Brain microvascular endothelial cell (primary cell): ENCODE measurements around the gene SESN3.

Source experiments
- DNase-seq: peaks from one replicate; pipeline ENCODE4 v3.0.0-alpha.2; 2020
- H3K27ac ChIP-seq: fragments of 250-450 bp; sonication (Bioruptor Pico); 2 replicates; pipeline ENCODE4 v1.5.1; 2020; ENCODE audit warnings: mild to moderate bottlenecking, moderate library complexity
- H3K27me3 ChIP-seq: fragments of 250-450 bp; sonication (Bioruptor Pico); replicated peaks from 2 replicates; pipeline ENCODE4 v1.5.1; 2020; ENCODE audit warnings: mild to moderate bottlenecking
- H3K36me3 ChIP-seq: fragments of 250-450 bp; sonication (Bioruptor Pico); replicated peaks from 2 replicates; pipeline ENCODE4 v1.5.1; 2020; ENCODE audit warnings: mild to moderate bottlenecking
- H3K4me3 ChIP-seq: 2 replicates; pipeline ENCODE4 v1.5.1; 2011; ENCODE audit warnings: low read depth, mild to moderate bottlenecking, control low read depth, low read length, moderate library complexity
- in situ Hi-C: cut with HindIII; loops from 2 replicates; pipeline ENCODE4 v1.10.0; 2017; ENCODE audit warnings: low sequenced_read_pairs, low pct_ligation_motif_present
- TF ChIP-seq, protein P1 (sequence below): IDR thresholded peaks from 2 replicates; pipeline ENCODE4 v1.5.1; 2011; ENCODE audit warnings: low read depth, mild to moderate bottlenecking, moderate library complexity, low read length, control low read depth, inconsistent platforms; ENCODE audit errors: missing control alignments

Gene SESN3

DNA sequence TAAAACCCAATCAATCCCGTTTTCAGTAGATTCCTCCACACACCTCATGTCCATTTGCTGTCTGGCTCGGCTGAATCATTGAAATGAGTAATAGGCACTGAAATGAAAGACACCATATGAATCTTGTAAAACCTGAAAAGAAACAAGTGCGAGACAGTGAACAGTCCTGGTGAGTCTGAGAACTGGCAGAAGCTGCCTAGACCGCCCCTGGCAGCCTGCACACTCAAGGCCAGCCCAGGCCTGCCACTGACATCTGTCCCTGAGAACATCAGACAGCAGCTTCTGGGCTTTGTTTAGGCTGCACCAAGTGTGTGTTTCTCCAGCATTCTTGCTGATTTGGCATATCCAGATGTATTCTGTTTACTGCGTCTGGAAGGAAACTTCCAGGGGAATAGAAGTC is 96.5 kb downstream of the SESN3 start:
- DNase-seq, result peak; percentile 63
- Histone ChIP-seq H3K4me3 (no peak overlapping the region), H3K27ac (peak overlapping the region; percentile 33), H3K27me3 (no peaks in the 10 kb centered on the region), H3K36me3 (peaks cover 16% of the 10 kb centered on the region)
- in situ Hi-C loops, result no loop called here
- TF ChIP-seq, protein P1, sequence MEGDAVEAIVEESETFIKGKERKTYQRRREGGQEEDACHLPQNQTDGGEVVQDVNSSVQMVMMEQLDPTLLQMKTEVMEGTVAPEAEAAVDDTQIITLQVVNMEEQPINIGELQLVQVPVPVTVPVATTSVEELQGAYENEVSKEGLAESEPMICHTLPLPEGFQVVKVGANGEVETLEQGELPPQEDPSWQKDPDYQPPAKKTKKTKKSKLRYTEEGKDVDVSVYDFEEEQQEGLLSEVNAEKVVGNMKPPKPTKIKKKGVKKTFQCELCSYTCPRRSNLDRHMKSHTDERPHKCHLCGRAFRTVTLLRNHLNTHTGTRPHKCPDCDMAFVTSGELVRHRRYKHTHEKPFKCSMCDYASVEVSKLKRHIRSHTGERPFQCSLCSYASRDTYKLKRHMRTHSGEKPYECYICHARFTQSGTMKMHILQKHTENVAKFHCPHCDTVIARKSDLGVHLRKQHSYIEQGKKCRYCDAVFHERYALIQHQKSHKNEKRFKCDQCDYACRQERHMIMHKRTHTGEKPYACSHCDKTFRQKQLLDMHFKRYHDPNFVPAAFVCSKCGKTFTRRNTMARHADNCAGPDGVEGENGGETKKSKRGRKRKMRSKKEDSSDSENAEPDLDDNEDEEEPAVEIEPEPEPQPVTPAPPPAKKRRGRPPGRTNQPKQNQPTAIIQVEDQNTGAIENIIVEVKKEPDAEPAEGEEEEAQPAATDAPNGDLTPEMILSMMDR, result no peak

DNA sequence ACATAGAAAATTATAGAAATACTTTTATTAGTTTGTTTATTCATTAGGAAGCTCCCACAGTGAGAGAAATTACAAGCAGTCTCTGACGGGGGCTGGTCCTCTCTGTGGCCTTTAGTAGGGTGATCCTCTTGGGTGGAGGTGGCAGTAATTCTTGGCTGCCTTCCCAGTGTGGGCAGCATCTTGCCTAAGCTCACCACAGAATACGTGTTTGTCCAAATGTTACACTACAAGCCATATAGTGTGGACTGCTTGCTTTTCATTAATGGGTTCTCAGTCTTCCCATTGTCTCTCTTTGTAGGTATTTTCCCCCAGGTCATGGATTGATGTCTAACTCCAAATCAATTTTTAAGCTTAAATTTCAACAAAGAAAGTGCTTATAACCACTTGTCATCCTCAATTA is 98.0 kb downstream of the SESN3 start:
- in situ Hi-C loops, result no loop called here
- H3K4me3 ChIP-seq, result no peak overlapping the region
- TF ChIP-seq, protein P1, result no peak
- no peaks in the 10 kb centered on the region for H3K27me3 ChIP-seq
- peaks cover 31% of the 10 kb centered on the region for H3K36me3 ChIP-seq
- DNase-seq, result no peak
- H3K27ac ChIP-seq, result no peak overlapping the region

DNA sequence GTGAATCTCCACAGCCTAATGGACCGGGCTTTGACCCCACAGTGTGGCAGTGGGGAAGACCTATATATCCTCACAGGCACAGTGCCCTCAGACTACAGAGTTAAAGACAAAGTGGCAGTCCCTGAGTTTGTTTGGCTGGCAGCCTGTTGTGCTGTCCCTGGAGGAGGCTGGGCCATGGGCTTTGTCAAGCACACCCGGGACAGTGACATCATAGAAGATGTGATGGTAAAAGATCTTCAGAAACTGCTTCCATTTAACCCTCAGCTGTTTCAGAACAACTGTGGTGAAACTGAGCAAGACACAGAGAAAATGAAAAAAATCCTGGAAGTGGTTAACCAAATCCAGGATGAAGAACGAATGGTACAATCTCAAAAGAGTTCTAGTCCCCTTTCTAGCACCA is 102.4 kb downstream of the SESN3 start:
- Histone ChIP-seq H3K27ac (no peak overlapping the region), H3K36me3 (peaks cover 28% of the 10 kb centered on the region), H3K4me3 (no peak overlapping the region), H3K27me3 (no peaks in the 10 kb centered on the region)
- no peak for DNase-seq
- in situ Hi-C loops, result no loop called here
- TF ChIP-seq, protein P1, result no peak

DNA sequence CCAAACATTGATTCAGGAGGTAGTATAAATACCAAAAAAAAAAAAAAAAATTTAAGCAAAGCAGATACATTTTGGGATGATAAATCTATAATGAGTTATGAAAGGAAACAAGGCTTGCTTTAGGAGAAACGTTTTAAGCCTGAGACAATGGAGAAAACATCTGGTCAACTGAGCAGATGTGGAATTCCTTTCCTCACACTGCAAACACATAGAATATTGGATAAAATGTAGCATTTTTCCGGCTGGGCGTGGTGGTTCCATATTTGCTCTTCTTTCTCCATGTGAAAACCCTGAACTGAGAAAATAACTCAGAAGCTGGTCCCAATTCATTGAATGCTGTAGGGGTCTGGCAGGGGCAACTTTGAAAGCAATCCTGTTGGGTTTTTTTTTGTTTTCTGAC is 107.4 kb downstream of the SESN3 start:
- Histone ChIP-seq H3K4me3 (no peak overlapping the region), H3K27ac (no peak overlapping the region), H3K27me3 (no peaks in the 10 kb centered on the region), H3K36me3 (peaks cover 6% of the 10 kb centered on the region)
- TF ChIP-seq, protein P1, result no peak
- no peak for DNase-seq
- in situ Hi-C loops, result no loop called here

DNA sequence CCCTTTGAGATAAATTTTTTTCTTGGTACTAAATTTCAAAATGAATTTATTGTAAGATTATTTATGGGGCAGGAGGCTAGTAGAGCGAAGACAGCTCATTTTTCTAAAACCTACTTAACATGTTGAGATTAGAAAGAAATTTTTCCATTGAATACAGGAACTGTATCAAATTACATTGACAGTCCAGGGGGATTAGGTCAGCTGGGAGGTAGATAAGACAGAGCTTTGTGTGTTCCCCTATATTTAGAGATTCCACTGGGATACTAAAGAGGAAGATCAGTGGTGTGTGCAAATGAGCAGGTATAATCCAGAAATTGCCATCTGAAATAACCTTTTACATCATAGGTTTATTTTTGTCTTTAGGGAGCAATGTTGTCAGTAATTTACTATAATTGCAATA is 109.3 kb downstream of the SESN3 start:
- no peak for DNase-seq
- no peak overlapping the region for H3K27ac ChIP-seq
- H3K36me3 ChIP-seq, result no peaks in the 10 kb centered on the region
- TF ChIP-seq, protein P1, result no peak
- H3K27me3 ChIP-seq, result no peaks in the 10 kb centered on the region
- in situ Hi-C loops, result no loop called here
- no peak overlapping the region for H3K4me3 ChIP-seq

DNA sequence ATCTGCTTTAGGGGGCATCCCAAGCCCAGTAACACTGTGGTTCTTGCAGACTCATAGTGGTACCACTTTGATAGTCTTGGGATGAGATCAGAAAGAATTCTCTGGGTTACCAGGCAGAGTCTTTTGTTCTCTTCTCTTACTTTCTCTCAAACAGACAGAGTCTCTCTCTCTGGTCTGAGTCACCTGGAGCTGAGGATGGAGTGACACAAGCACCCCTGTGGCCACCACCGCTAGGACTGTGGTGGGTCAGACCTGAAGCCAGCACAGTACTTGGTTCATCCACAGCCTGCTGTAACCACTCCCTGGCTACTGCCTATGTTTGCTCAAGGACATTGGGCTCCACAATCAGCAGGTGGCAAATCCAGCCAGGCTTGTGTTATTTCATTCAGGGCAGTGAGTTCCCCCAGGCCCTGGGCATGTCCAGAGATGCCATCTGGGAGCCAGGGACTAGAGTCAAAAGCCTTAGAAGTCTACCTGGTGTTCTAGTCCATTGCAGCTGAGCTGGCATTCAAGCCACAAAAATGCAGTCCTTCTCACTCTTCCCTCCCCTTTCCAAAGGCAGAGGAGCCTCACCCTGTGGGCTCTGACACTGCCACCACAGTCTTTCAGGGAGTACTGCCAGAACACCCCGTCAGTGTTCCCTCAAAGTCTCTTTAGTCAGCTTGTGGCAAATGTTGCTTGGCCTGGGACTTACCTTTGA is 111.5 kb downstream of the SESN3 start:
- peak; percentile 12 for DNase-seq
- in situ Hi-C loops, result no loop called here
- no peaks in the 10 kb centered on the region for H3K27me3 ChIP-seq

More for the DNA sequence above, 111.5 kb downstream of the SESN3 start:
- H3K4me3 ChIP-seq, result no peak overlapping the region
- TF ChIP-seq, protein P1, result no peak
- no peak overlapping the region for H3K27ac ChIP-seq
- H3K36me3 ChIP-seq, result no peaks in the 10 kb centered on the region
